Kidney epithelial cell (primary cell): ENCODE measurements around the gene DOCK3. TPM values are rescaled to one million over a fixed set of nuclear protein-coding genes. Genes with fewer than 3 reads are reported as not detected.

Experiments
- DNase-seq: peaks from one replicate; pipeline ENCODE4 v3.0.0-alpha.2; 2010; ENCODE audit warnings: low read depth
- H3K27me3 ChIP-seq: 2 replicates; pipeline ENCODE4 v1.6.0; 2011; ENCODE audit warnings: low read length; ENCODE audit not compliant: control insufficient read depth, insufficient read depth
- H3K36me3 ChIP-seq: 2 replicates; pipeline ENCODE4 v1.5.1; 2011; ENCODE audit warnings: low read length; ENCODE audit not compliant: control insufficient read depth, insufficient read depth
- H3K4me3 ChIP-seq: 2 replicates; pipeline ENCODE4 v1.5.1; 2011; ENCODE audit warnings: low read depth, mild to moderate bottlenecking, control low read depth, low read length
- CTCF ChIP-seq: IDR thresholded peaks from 2 replicates; pipeline ENCODE4 v1.5.1; 2011; ENCODE audit warnings: mild to moderate bottlenecking, moderate library complexity, low read length, control low read depth, inconsistent platforms; ENCODE audit not compliant: insufficient read depth, poor library complexity, severe bottlenecking
- total RNA-seq: library from RNA; depleted of rRNA; stranded (reverse); fragments of >200 nt; gene quantifications from 2 replicates; pipeline ENCODE4 v1.2.3, GENCODE V29; 2015

DOCK3 gene
- total RNA-seq, 1 donor from 2014 or later, result 1.7 TPM

GRCh38 chr3:50628601-50629000 lies 46.1 kb upstream of the DOCK3 start:
- TF ChIP-seq CTCF, result no peak
- H3K36me3 ChIP-seq, result no peaks in the 10 kb centered on the region
- no peak overlapping the region for H3K4me3 ChIP-seq
- DNase-seq, result no peak
- no peaks in the 10 kb centered on the region for H3K27me3 ChIP-seq

- TF ChIP-seq CTCF, result no peak
- Histone ChIP-seq H3K36me3 (no peaks in the 10 kb centered on the region), H3K4me3 (no peak overlapping the region), H3K27me3 (no peaks in the 10 kb centered on the region)
- no peak for DNase-seq
Observed at GRCh38 chr3:50630394-50630793, 44.3 kb upstream of the DOCK3 start.

GRCh38 chr3:50630877-50631276 lies 43.9 kb upstream of the DOCK3 start:
- no peaks in the 10 kb centered on the region for H3K27me3 ChIP-seq
- H3K4me3 ChIP-seq, result no peak overlapping the region
- peak; percentile 21 for TF ChIP-seq CTCF
- DNase-seq, result peak; percentile 63
- no peaks in the 10 kb centered on the region for H3K36me3 ChIP-seq

GRCh38 chr3:50632450-50632849 lies 42.3 kb upstream of the DOCK3 start:
- Histone ChIP-seq H3K4me3 (no peak overlapping the region), H3K27me3 (no peaks in the 10 kb centered on the region), H3K36me3 (no peaks in the 10 kb centered on the region)
- DNase-seq, result no peak
- no peak for TF ChIP-seq CTCF

- no peak for TF ChIP-seq CTCF
- Histone ChIP-seq H3K36me3 (no peaks in the 10 kb centered on the region), H3K4me3 (no peak overlapping the region), H3K27me3 (no peaks in the 10 kb centered on the region)
- DNase-seq, result no peak
Observed at GRCh38 chr3:50633230-50633790, 41.4 kb upstream of the DOCK3 start.

GRCh38 chr3:50635066-50635465 lies 39.7 kb upstream of the DOCK3 start:
- no peak overlapping the region for H3K4me3 ChIP-seq
- no peak for TF ChIP-seq CTCF
- DNase-seq, result no peak
- H3K27me3 ChIP-seq, result no peaks in the 10 kb centered on the region
- no peaks in the 10 kb centered on the region for H3K36me3 ChIP-seq
